HG03280 (cell line): ENCODE data around the gene SUCO.
"Not testable (repeated sequence)": the region's sequence is repeated elsewhere in the genome, so short reads cannot be mapped to it uniquely, and the experiment has no call there.

ENCODE experiments used
- ATAC-seq: cut with Tn5 transposase; IDR thresholded peaks from one replicate; pipeline ENCODE4 v1.9.1; 2021; ENCODE audit warnings: mild to moderate bottlenecking, moderate library complexity; ENCODE audit not compliant: unreplicated experiment

The SUCO gene

GRCh38 chr1:172532700-172533512, at the start of gene SUCO:
Gene SUCO (plus strand): TSS chr1:172533150. CDS start chr1:172533436, 286 bp downstream.
- peak; percentile 86 for ATAC-seq

- no peak for ATAC-seq
These were observed 49.5 kb upstream of the SUCO start for GRCh38 chr1:172483448-172483847.

GRCh38 chr1:172484252-172484651, 48.7 kb upstream of the SUCO start:
- no peak for ATAC-seq

GRCh38 chr1:172485626-172486025, 47.3 kb upstream of the SUCO start:
- no peak for ATAC-seq

GRCh38 chr1:172486805-172487454, 46.0 kb upstream of the SUCO start:
- no peak for ATAC-seq

GRCh38 chr1:172487550-172487949, 45.4 kb upstream of the SUCO start:
- no peak for ATAC-seq

- no peak for ATAC-seq
These were observed 44.6 kb upstream of the SUCO start for GRCh38 chr1:172488393-172488792.

GRCh38 chr1:172489847-172490246, 43.1 kb upstream of the SUCO start:
- no peak for ATAC-seq

- ATAC-seq, result no peak
These were observed 40.5 kb upstream of the SUCO start for GRCh38 chr1:172492421-172492820.

- ATAC-seq, result no peak
These were observed 38.8 kb upstream of the SUCO start for GRCh38 chr1:172494166-172494565.

- not testable (repeated sequence) for ATAC-seq
These were observed 36.8 kb upstream of the SUCO start for GRCh38 chr1:172496127-172496526.

GRCh38 chr1:172496678-172497077, 36.3 kb upstream of the SUCO start:
- ATAC-seq, result no peak

GRCh38 chr1:172497230-172497629, 35.7 kb upstream of the SUCO start:
- no peak for ATAC-seq

- ATAC-seq, result no peak
These were observed 34.1 kb upstream of the SUCO start for GRCh38 chr1:172498857-172499256.

- ATAC-seq, result no peak
These were observed 33.3 kb upstream of the SUCO start for GRCh38 chr1:172499636-172500141.

GRCh38 chr1:172500207-172500606, 32.7 kb upstream of the SUCO start:
- no peak for ATAC-seq

GRCh38 chr1:172507741-172508140, 25.2 kb upstream of the SUCO start:
- ATAC-seq, result no peak

GRCh38 chr1:172510479-172510878, 22.5 kb upstream of the SUCO start:
- ATAC-seq, result no peak

GRCh38 chr1:172512591-172512990, 20.4 kb upstream of the SUCO start:
- ATAC-seq, result no peak

GRCh38 chr1:172513479-172513878, 19.5 kb upstream of the SUCO start:
- no peak for ATAC-seq

GRCh38 chr1:172514108-172514507, 18.8 kb upstream of the SUCO start:
- ATAC-seq, result no peak

GRCh38 chr1:172515436-172515835, 17.5 kb upstream of the SUCO start:
- ATAC-seq, result no peak
